ENCODE results near the gene MTIF2. TPM values are rescaled to one million over a fixed set of nuclear protein-coding genes. Genes with fewer than 3 reads are reported as not detected.
A peak's percentile ranks its signal among the peaks of the same experiment; 100 is the strongest.
"Not testable (repeated sequence)": the region's sequence is repeated elsewhere in the genome, so short reads cannot be mapped to it uniquely, and the experiment has no call there.

Gene MTIF2
- total RNA-seq, 3 donors from 2014 or later (not counting 1 experiment from before 2014, with no cell fraction given), result 19.8 to 26.6 (median 20.8) TPM

- H3K36me3 Mint-ChIP-seq; H3K27ac ChIP-seq (ENCODE audit: low read length); H3K4me3 Mint-ChIP-seq; H3K27me3 Mint-ChIP-seq (ENCODE audit: low read depth in 2 of 2); intact Hi-C loops (cut with micrococcal nuclease); H3K27me3 ChIP-seq (ENCODE audit: control insufficient read depth, insufficient read depth, low read length); H3K36me3 ChIP-seq (ENCODE audit: control insufficient read depth, insufficient read depth, low read length); H3K9me3 ChIP-seq (ENCODE audit: control insufficient read depth, insufficient read depth, low read length); ATAC-seq; H3K4me3 ChIP-seq (ENCODE audit: low read length); H3K9me3 Mint-ChIP-seq: not testable (repeated sequence)
- peaks cover 12% of the 10 kb centered on the region for H3K4me1 ChIP-seq (ENCODE audit: control insufficient read depth, insufficient read depth, low read length)
- Mint-ChIP-seq H3K27ac (peak overlapping the region; percentile 35 to 58), H3K4me1 (peaks cover 32 to 37% of the 10 kb centered on the region in 2 donors)
- peak in 1 of 2 donors; percentile 49 for DNase-seq
- 67% methylated on average over 4 of the region's 7 CpGs for WGBS (ENCODE audit: insufficient coverage)
These were observed 41.4 kb downstream of the MTIF2 start for GRCh38 chr2:55227437-55228225.

GRCh38 chr2:55225481-55226020 lies 43.5 kb downstream of the MTIF2 start:
- intact Hi-C loops (cut with micrococcal nuclease), result no loop called here
- no peaks in the 10 kb centered on the region for H3K27me3 ChIP-seq (ENCODE audit: control insufficient read depth, insufficient read depth, low read length)
- Mint-ChIP-seq H3K27me3 (ENCODE audit: low read depth in 2 of 2) (no peaks in the 10 kb centered on the region), H3K4me1 (peaks cover 19 to 20% of the 10 kb centered on the region in 2 donors), H3K36me3 (no peaks in the 10 kb centered on the region), H3K27ac (peak overlapping the region in 1 of 2 donors; percentile 51), H3K9me3 (no peaks in the 10 kb centered on the region), H3K4me3 (peak overlapping the region; percentile 19)
- H3K4me1 ChIP-seq (ENCODE audit: control insufficient read depth, insufficient read depth, low read length), result peaks cover 9% of the 10 kb centered on the region
- DNase-seq (no peak), ATAC-seq (no peak)
- no peaks in the 10 kb centered on the region for H3K36me3 ChIP-seq (ENCODE audit: control insufficient read depth, insufficient read depth, low read length)
- H3K27ac ChIP-seq (ENCODE audit: low read length), result no peak overlapping the region
- no peak overlapping the region for H3K4me3 ChIP-seq (ENCODE audit: low read length)
- no peak for TF ChIP-seq CTCF (IDR thresholded peaks at IDR 0.05)
- no peaks in the 10 kb centered on the region for H3K9me3 ChIP-seq (ENCODE audit: control insufficient read depth, insufficient read depth, low read length)
- 97% methylated on average over 18 of the region's 19 CpGs for WGBS (ENCODE audit: insufficient coverage)

- Mint-ChIP-seq H3K36me3 (no peaks in the 10 kb centered on the region), H3K4me3 (no peak overlapping the region), H3K27me3 (ENCODE audit: low read depth in 2 of 2) (no peaks in the 10 kb centered on the region), H3K9me3 (no peaks in the 10 kb centered on the region), H3K4me1 (peaks cover 15 to 16% of the 10 kb centered on the region in 2 donors), H3K27ac (peak overlapping the region; percentile 32 to 78)
- H3K4me3 ChIP-seq (ENCODE audit: low read length), result no peak overlapping the region
- no peaks in the 10 kb centered on the region for H3K27me3 ChIP-seq (ENCODE audit: control insufficient read depth, insufficient read depth, low read length)
- no peak for TF ChIP-seq CTCF (IDR thresholded peaks at IDR 0.05)
- intact Hi-C loops (cut with micrococcal nuclease), result no loop called here
- no peak overlapping the region for H3K27ac ChIP-seq (ENCODE audit: low read length)
- H3K36me3 ChIP-seq (ENCODE audit: control insufficient read depth, insufficient read depth, low read length), result no peaks in the 10 kb centered on the region
- H3K9me3 ChIP-seq (ENCODE audit: control insufficient read depth, insufficient read depth, low read length), result no peaks in the 10 kb centered on the region
- ATAC-seq, result no peak
- H3K4me1 ChIP-seq (ENCODE audit: control insufficient read depth, insufficient read depth, low read length), result peaks cover 9% of the 10 kb centered on the region
- DNase-seq, result no peak
- WGBS (ENCODE audit: insufficient coverage), result 96% methylated on average over 19 of the region's 19 CpGs
These were observed 44.2 kb downstream of the MTIF2 start for GRCh38 chr2:55224761-55225261.
